Activated CD8-positive, alpha-beta memory T cell treated with anti-CD3 and anti-CD28 coated beads, Interleukin-2, amount 50 U/mL, for 24 hours (primary cell): ENCODE measurements around the gene FAM72C.
"Not testable (repeated sequence)": the region's sequence is repeated elsewhere in the genome, so short reads cannot be mapped to it uniquely, and the experiment has no call there.

Experiments
- DNase-seq: peaks from one replicate; pipeline ENCODE4 v3.0.0-alpha.2; 2020; ENCODE audit errors: extremely low read depth

FAM72C gene

GRCh38 chr1:143984721-143985473 is 13.1 kb upstream of the FAM72C start:
- not testable (repeated sequence) for DNase-seq

DNA sequence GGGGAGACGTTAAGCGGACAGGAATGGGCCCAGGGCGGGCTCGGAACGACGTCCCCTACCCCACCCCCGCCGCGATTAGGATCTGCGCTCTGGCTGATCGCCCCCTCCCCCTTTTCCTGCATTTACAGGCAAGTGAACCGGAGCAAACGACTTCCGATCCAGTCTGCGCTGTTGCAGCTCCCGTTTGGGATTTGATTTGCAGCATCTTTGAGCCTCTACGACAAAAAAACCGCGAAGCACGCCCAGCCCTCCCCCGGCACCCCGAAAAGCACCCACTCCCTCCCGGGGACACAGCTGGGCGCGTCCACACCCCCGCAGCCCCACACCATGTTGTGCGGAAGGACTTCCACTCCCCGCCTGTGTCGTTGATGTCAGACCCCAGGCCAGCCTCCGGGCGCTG is 2.6 kb upstream of the FAM72C start:
- not testable (repeated sequence) for DNase-seq

DNA sequence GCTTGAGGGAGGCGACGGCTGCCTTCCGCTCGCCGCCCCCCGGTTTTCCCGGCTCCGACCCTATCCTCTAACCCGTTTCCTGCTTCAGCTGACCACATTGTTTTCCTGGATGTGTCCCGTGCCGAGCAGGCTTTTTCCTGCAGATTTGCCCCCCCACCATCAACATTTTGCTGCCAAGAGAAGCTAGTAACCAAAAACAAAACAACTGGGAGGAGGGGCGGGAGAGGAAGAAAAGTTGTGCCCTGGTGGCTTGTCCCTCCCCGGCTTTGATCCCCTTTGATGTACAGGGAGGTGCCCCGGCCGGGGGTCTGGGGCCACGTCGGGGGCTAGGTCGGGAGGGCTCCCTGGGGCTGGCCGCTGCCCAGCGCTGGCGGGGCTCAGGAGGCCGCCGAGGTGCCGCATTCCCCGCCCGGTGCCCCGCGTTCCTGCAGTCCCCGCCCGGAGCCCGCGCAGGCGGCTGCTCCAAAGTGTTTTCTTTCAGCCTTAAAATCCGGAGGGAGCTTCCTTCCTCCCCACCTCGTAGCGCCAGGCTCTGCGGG is 2.2 kb upstream of the FAM72C start:
- not testable (repeated sequence) for DNase-seq

DNA sequence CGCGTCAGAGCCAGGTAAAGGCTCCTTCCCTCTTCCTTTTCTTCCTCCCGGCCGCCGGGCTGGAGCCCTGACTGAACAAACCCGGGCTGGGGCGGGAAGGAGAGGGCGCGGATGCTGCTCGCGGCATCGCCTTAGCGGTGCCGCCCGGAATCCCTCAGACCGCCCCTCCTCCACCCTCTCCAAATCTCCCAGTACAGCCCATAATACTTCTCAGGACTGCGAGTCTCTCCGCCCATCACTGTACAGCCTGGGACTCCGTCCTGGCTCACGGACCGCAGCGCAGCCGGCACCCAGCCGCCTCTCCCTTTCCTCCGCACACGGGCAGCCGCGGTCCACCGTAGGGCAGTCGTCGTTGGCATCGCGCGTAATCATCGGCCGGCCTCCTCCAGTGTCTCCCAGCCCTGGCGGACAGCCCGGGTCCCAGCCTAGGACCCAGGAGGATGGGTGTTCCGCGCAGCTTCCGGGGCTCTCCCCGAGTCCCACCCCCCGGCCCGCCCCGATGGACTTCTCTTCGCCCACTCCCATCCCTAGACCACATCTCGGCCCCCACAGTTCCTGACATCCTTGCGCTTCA is 1.1 kb upstream of the FAM72C start:
- DNase-seq: not testable (repeated sequence)

DNA sequence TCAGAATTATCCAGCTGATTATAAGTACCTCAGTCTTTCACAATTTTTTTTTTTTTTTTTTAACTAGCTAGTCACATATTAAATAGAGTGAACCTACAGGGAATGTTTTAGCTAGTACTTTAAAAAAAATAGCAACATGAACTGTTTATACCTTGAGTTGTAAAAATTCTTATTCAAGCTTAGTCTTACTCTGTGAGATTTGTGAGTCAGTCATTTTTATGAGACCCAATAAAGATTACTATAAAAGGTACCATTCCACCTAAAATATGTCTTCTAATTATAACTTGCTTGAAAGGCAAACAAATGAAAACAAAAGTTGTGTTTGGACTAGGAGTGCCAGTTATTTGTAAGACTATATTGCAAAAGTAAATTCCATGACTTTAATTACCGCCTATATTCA is 5.9 kb downstream of the FAM72C start:
- DNase-seq: not testable (repeated sequence)

- DNase-seq: not testable (repeated sequence)
Measured at GRCh38 chr1:143964294-143964693, 7.5 kb downstream of the FAM72C start.

- DNase-seq: not testable (repeated sequence)
Measured at GRCh38 chr1:143955930-143956329, 15.9 kb downstream of the FAM72C start.

DNA sequence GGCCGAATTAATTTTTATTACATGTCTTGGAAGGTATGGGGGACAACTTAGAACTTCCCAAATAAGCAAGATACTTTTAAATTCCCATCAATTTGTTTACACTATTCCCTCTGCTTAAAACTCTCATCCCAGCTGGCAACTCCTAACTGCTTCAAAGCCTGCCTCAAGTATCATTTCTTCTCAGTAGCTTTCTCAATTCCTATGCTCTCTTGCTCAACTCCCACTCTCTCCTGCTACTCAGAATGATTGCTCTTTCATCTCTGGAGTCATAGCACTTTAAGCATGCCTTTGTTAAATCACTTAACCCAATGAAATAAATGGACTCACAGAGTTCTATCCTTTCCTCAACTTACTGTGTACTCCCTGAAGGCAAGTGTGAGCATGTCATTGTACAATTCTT is 18.9 kb downstream of the FAM72C start:
- DNase-seq: not testable (repeated sequence)

- not testable (repeated sequence) for DNase-seq
Measured at GRCh38 chr1:143951485-143952391, 20.0 kb downstream of the FAM72C start.

DNA sequence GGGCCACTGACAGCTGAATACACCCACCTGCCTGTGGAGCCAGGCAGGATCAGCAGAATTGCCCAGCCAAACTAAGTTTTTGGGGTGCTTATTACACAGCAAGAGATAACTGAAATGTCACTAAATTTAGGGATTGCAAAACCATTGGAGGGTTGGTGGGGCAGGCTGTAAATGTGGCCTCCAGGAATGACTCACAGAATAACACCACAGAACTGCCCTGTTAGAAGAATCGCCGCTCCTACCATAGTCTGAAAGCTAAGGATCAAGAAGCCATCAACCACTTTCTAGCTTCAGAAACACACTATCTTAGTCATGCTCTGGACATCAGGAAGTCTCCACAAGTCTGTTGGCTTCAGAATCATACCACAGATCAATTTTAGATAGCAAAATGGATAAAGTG is 24.0 kb downstream of the FAM72C start:
- not testable (repeated sequence) for DNase-seq

DNA sequence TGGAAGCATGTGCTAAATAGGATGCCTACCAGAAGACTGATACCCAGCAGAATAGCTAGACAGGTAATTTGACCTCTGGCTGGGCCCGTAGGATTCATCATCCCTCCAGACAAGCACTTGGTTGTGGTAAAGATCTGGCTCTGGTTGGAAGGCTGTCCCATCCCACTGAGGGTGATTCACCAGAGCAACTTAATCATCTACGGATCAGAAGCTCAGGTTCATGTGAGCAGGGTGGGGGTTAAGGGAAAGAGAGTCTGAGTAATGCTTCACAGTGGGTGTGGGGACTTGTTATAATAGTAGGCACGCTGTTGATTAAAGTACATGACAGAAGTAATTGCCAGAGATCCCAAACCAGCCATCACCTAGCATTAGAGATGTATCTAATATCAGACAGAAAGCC is 26.5 kb downstream of the FAM72C start:
- DNase-seq: not testable (repeated sequence)

GRCh38 chr1:143944576-143945240 is 27.1 kb downstream of the FAM72C start:
- not testable (repeated sequence) for DNase-seq

DNA sequence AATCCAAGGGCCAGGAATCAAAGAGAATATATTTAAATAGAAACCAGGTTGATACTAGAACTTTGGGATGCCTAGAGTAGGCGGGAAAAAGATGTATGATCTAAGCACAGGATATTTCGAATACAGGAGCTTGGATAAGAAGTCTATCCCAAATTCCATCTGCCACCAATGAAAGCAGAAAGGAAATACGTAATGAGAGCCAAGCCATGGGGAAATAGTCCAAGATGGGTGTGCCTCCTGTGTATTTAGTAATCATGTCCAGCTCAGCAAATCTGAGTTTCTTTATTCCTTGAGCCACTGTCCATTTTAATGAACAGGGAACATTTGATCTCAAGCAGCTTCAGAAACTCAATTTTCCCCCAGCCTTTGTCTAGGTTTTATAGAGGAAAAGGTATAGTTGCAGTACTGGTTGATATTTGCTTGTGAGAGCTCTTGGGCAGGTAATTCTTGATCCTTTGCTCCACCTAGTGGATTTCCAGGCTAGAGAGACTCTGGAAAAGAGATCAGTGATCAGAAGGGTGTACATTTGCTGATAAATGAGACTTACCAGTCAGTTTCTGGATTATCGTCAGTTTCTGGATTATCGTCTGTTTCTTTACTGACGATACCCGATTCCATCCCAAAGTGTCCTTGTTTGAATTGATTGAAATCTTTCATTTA is 28.3 kb downstream of the FAM72C start:
- DNase-seq: not testable (repeated sequence)

GRCh38 chr1:143942238-143942860 is 29.4 kb downstream of the FAM72C start:
- DNase-seq: not testable (repeated sequence)

DNA sequence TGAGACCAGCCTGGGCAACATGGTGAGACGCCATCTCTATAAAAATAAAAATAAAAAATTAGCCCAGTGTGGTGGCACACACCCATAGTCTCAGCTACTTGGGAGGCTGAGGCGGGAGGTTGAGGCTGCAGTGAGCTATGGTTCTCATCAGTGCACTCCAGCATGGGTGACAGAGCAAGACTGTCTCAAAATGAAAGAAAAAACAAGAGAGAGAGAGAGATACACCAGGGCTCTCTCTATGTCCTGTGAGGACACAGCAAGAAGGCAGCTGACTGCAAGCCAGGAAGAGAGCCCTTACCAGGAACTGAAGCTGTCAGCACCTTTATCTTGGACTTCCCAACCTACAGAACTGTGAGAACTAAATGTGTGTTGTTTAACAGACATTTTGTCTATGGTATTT is 32.1 kb downstream of the FAM72C start:
- not testable (repeated sequence) for DNase-seq

- not testable (repeated sequence) for DNase-seq
Measured at GRCh38 chr1:143938922-143939321, 32.9 kb downstream of the FAM72C start.

DNA sequence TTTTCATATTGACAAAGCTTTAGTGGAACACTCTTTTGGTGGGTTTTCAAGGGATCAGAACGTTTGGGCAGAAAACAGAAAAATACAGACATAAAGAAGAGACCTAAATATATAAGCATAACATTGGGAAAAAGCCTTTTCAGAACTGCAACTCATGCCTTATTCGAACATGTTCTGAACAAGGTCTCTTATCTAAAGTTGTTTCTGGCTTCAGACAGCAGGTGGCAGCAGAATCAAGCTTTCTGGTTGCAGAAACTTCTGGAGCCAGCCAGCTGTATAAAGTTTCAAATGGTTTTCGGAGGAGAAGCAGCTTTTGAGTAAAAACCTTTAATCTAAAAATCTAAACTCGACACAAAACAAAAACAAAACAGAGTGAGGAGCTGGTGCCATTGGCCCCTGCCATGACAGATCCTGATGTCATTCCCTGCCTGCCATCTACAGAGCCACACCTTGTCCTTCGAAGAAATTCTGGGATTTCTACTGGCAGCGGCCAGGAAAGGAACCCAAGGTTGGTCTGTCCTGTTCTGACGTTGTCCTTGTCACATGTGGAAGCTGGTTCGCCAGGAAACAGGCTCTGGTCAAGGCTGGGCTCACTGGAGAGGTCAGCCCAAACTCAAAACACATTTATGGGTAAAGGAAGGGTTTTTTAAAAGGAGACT is 35.2 kb downstream of the FAM72C start:
- peak; percentile 6 for DNase-seq

- not testable (repeated sequence) for DNase-seq
Measured at GRCh38 chr1:143919127-143919526, 52.7 kb downstream of the FAM72C start.

GRCh38 chr1:143918552-143918951 is 53.2 kb downstream of the FAM72C start:
- not testable (repeated sequence) for DNase-seq

DNA sequence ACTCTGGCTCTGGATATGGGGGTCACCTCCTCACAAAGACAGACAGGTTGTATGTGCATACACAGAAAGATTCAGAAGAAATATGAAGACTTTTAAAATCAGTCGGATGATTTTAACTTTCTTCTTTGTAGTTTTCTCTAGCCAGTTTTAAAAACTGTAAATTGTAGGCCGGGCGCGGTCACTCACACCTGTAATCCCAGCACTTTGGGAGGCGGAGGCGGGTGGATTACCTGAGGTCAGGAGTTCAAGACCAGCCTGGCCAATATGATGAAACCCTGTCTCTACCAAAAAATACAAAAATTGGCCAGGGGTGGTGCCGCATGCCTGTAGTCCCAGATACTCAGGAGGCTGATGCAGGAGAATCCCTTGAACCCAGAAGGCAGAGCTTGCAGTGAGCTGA is 58.1 kb downstream of the FAM72C start:
- DNase-seq: not testable (repeated sequence)
